GM23338 (cell line): ENCODE results near the gene PASK. TPM values are rescaled to one million over a fixed set of nuclear protein-coding genes. Genes with fewer than 3 reads are reported as not detected.

Experiments used
- ATAC-seq: fragments of 200-7000 bp; cut with Tn5 transposase; 3 replicates; pipeline ENCODE4 v1.9.1; 2020
- DNase-seq: peaks from one replicate; pipeline ENCODE4 v3.0.0-alpha.2; 2015; ENCODE audit warnings: low spot score
- H2AFZ ChIP-seq: fragments of 200-600 bp; sonication (generic); 2 replicates; pipeline ENCODE4 v1.8.0; 2016; ENCODE audit warnings: antibody characterized with exemption, mild to moderate bottlenecking, moderate library complexity
- H3F3A ChIP-seq: fragments of 200-600 bp; sonication (generic); replicated peaks from 2 replicates; pipeline ENCODE4 v1.8.0; 2017; ENCODE audit warnings: antibody characterized with exemption, mixed run types, low read depth
- H3K27ac ChIP-seq: fragments of 200-600 bp; sonication (generic); 2 replicates; pipeline ENCODE4 v1.6.1; 2016; ENCODE audit warnings: low read depth
- H3K27me3 ChIP-seq: fragments of 200-600 bp; sonication (generic); 2 replicates; pipeline ENCODE4 v1.8.0; 2016; ENCODE audit warnings: mild to moderate bottlenecking, mixed run types, moderate library complexity; ENCODE audit not compliant: insufficient read depth
- H3K36me3 ChIP-seq: fragments of 200-600 bp; sonication (generic); 2 replicates; pipeline ENCODE4 v1.8.0; 2016; ENCODE audit warnings: mild to moderate bottlenecking; ENCODE audit not compliant: insufficient read depth
- H3K4me1 ChIP-seq: fragments of 200-600 bp; sonication (generic); 2 replicates; pipeline ENCODE4 v1.8.0; 2016; ENCODE audit warnings: mild to moderate bottlenecking, moderate library complexity; ENCODE audit not compliant: insufficient read depth
- H3K4me2 ChIP-seq: fragments of 200-600 bp; sonication (generic); 2 replicates; pipeline ENCODE4 v1.7.1; 2017; ENCODE audit warnings: mixed run types
- H3K4me3 ChIP-seq: fragments of 200-600 bp; sonication (generic); 2 replicates; pipeline ENCODE4 v1.6.1; 2016; ENCODE audit warnings: mixed run types
- H3K79me2 ChIP-seq: fragments of 200-600 bp; sonication (generic); replicated peaks from 2 replicates; pipeline ENCODE4 v1.8.0; 2017; ENCODE audit warnings: mild to moderate bottlenecking; ENCODE audit not compliant: insufficient read depth
- H3K9me2 ChIP-seq: fragments of 200-600 bp; sonication (generic); 2 replicates; pipeline ENCODE4 v1.8.0; 2017; ENCODE audit not compliant: insufficient read depth
- H4K20me1 ChIP-seq: fragments of 200-600 bp; sonication (generic); replicated peaks from 2 replicates; pipeline ENCODE4 v1.8.0; 2017; ENCODE audit warnings: mild to moderate bottlenecking; ENCODE audit not compliant: insufficient read depth
- H3K27ac Mint-ChIP-seq: 2 replicates; pipeline ENCODE4 v1.8.0; 2020; ENCODE audit warnings: inconsistent platforms, mild to moderate bottlenecking, moderate library complexity, mixed read lengths
- H3K27me3 Mint-ChIP-seq: 3 replicates; pipeline ENCODE4 v1.8.0; 2022; ENCODE audit warnings: low read depth, mild to moderate bottlenecking, moderate library complexity, mixed read lengths, inconsistent platforms; ENCODE audit not compliant: insufficient read depth, poor library complexity
- H3K36me3 Mint-ChIP-seq: 3 replicates; pipeline ENCODE4 v1.8.0; 2021; ENCODE audit warnings: low read depth, mild to moderate bottlenecking, inconsistent platforms, moderate library complexity, mixed read lengths
- H3K4me1 Mint-ChIP-seq: 3 replicates; pipeline ENCODE4 v1.8.0; 2020; ENCODE audit warnings: mild to moderate bottlenecking, inconsistent platforms, mixed read lengths
- H3K4me3 Mint-ChIP-seq: 3 replicates; pipeline ENCODE4 v1.8.0; 2021; ENCODE audit warnings: moderate library complexity, mild to moderate bottlenecking, inconsistent platforms, mixed read lengths
- H3K9me3 Mint-ChIP-seq: 3 replicates; pipeline ENCODE4 v1.8.0; 2020; ENCODE audit warnings: moderate library complexity, mild to moderate bottlenecking, inconsistent platforms, mixed read lengths
- CREB1 ChIP-seq: fragments of 250-450 bp; sonication (Bioruptor Pico); IDR thresholded peaks from 2 replicates; pipeline ENCODE4 v1.5.0; 2020; ENCODE audit warnings: low read depth, mild to moderate bottlenecking, moderate library complexity
- CTCF ChIP-seq, 2 experiments: fragments of 200-600 bp in 1 of 2; sonication (generic) in 1 of 2; conservative IDR thresholded peaks; 2 replicates each; pipeline versions ENCODE4 v1.5.1 to v1.6.1; 2016 to 2017; ENCODE audit warnings: antibody characterized with exemption in 2 of 2, low read depth in 2 of 2, mild to moderate bottlenecking in 2 of 2, moderate library complexity in 1 of 2
- EZH2phosphoT487 ChIP-seq: fragments of 200-600 bp; sonication (generic); IDR thresholded peaks from one replicate; pipeline ENCODE4 v1.8.1; 2018; ENCODE audit warnings: antibody characterized with exemption; ENCODE audit not compliant: unreplicated experiment
- NANOG ChIP-seq: IDR thresholded peaks from 2 replicates; pipeline ENCODE4 v1.6.1; 2016; ENCODE audit warnings: antibody characterized with exemption, borderline replicate concordance
- POLR2AphosphoS5 ChIP-seq: IDR thresholded peaks from 2 replicates; pipeline ENCODE4 v1.6.1; 2016; ENCODE audit warnings: antibody characterized with exemption, low read depth
- STAT1 ChIP-seq: IDR thresholded peaks from one replicate; pipeline ENCODE4 v1.6.1; 2016; ENCODE audit warnings: antibody characterized with exemption; ENCODE audit not compliant: unreplicated experiment
- ZNF462 ChIP-seq: fragments of 250-450 bp; sonication (Bioruptor Pico); IDR thresholded peaks from 2 replicates; pipeline ENCODE4 v1.5.0; 2020; ENCODE audit warnings: mild to moderate bottlenecking, moderate library complexity
- polyA plus RNA-seq: library from polyadenylated mRNA; unstranded; fragments of >200 nt; fragmentation: Nextera tagmentation; extraction: Ambion mirVana; gene quantifications from 2 replicates; pipeline ENCODE4 v1.2.1, GENCODE V29; 2016
- total RNA-seq: library from RNA; depleted of rRNA; stranded (reverse); fragments of >200 nt; shearing (Covaris generic); gene quantifications from 2 replicates; pipeline ENCODE4 v1.2.3, GENCODE V29; 2014
- TF ChIP-seq, protein P1 (sequence below): IDR thresholded peaks from 2 replicates; pipeline ENCODE4 v1.6.1; 2016; ENCODE audit warnings: antibody characterized with exemption

PASK gene
- total and polyA plus RNA-seq, 2 experiments from 2014 or later, result 12.5 to 38.4 TPM

- TF ChIP-seq ZNF462 (CRISPR knock-in tag) (no peak), CTCF (conservative IDR thresholded peaks at IDR 0.05; ENCODE audit: low read depth in 2 of 2) (no peak), NANOG (no peak), POLR2AphosphoS5 (no peak), STAT1 (no peak), CREB1 (CRISPR knock-in tag) (no peak)
Observed at GRCh38 chr2:241138471-241138870, 10.8 kb downstream of the PASK start (continued).

- ATAC-seq (no peak), DNase-seq (no peak)
- Mint-ChIP-seq H3K4me3 (no peak overlapping the region), H3K9me3 (no peaks in the 10 kb centered on the region), H3K4me1 (no peaks in the 10 kb centered on the region), H3K27ac (no peak overlapping the region), H3K27me3 (no peaks in the 10 kb centered on the region), H3K36me3 (peaks cover 55% of the 10 kb centered on the region)
- Histone ChIP-seq H3K36me3 (peaks cover 14% of the 10 kb centered on the region), H3K4me1 (no peaks in the 10 kb centered on the region), H3K9me2 (no peaks in the 10 kb centered on the region), H3F3A (no peaks in the 10 kb centered on the region), H3K4me2 (no peak overlapping the region), H2AFZ (no peak overlapping the region), H3K27me3 (no peaks in the 10 kb centered on the region), H3K27ac (no peak overlapping the region), H3K79me2 (0 out of 2 replicates have a peak, but pooled peaks cover 7% of the 10 kb centered on the region), H4K20me1 (no peaks in the 10 kb centered on the region; the same call in 1 of the 2 replicates), H3K4me3 (no peak overlapping the region)
- TF ChIP-seq EZH2phosphoT487, result no peak
- TF ChIP-seq, protein P1, sequence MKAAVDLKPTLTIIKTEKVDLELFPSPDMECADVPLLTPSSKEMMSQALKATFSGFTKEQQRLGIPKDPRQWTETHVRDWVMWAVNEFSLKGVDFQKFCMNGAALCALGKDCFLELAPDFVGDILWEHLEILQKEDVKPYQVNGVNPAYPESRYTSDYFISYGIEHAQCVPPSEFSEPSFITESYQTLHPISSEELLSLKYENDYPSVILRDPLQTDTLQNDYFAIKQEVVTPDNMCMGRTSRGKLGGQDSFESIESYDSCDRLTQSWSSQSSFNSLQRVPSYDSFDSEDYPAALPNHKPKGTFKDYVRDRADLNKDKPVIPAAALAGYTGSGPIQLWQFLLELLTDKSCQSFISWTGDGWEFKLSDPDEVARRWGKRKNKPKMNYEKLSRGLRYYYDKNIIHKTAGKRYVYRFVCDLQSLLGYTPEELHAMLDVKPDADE, result no peak
- TF ChIP-seq POLR2AphosphoS5, result no peak
Observed at GRCh38 chr2:241137276-241138190, 11.7 kb downstream of the PASK start.
